ENCODE data around the gene MUC22. TPM values are rescaled to one million over a fixed set of nuclear protein-coding genes. Genes with fewer than 3 reads are reported as not detected.

Gene MUC22
- total RNA-seq = under 0.01 TPM in 1 of 2 replicates, not detected in the other

GRCh38 chr6:31010393-31011060 lies at the start of gene MUC22:
TSS of gene MUC22 (plus strand) at chr6:31010474. CDS start at chr6:31010707, 233 bp downstream.

GRCh38 chr6:30983439-30983838 lies 26.8 kb upstream of the MUC22 start, which contains the start of gene MUC21:
TSS of gene MUC21 (plus strand) at chr6:30983718. CDS start at chr6:30983959, 241 bp downstream.

Other genes starting within 250 kb of the MUC22 start
- 10.6 and 26.8 TPM in 2 replicates for gene DDR1, start 126.0 kb upstream of the MUC22 start, total RNA-seq
- 8.8 and 9.6 TPM in 2 replicates for gene GTF2H4, start 102.3 kb upstream of the MUC22 start, total RNA-seq
- 17.0 and 24.3 TPM in 2 replicates for gene VARS2, start 96.2 kb upstream of the MUC22 start, total RNA-seq
- not detected in 2 replicates for gene SFTA2, start 78.3 kb upstream of the MUC22 start, total RNA-seq
- not detected in 2 replicates for gene MUCL3, start 69.5 kb upstream of the MUC22 start, total RNA-seq
- gene MUC21, start 26.8 kb upstream of the MUC22 start, total RNA-seq = not detected in 2 replicates
- not detected in 2 replicates for gene C6orf15, start 102.1 kb downstream of the MUC22 start, total RNA-seq
- 0.29 and 0.99 TPM in 2 replicates for gene PSORS1C1, start 104.3 kb downstream of the MUC22 start, total RNA-seq
- gene CDSN, start 110.0 kb downstream of the MUC22 start, total RNA-seq = not detected in 2 replicates
- gene PSORS1C2, start 128.6 kb downstream of the MUC22 start, total RNA-seq = not detected in 2 replicates
- 20.2 and 22.0 TPM in 2 replicates for gene CCHCR1, start 147.3 kb downstream of the MUC22 start, total RNA-seq
- 4.5 and 23.1 TPM in 2 replicates for gene TCF19, start 148.1 kb downstream of the MUC22 start, total RNA-seq
- gene POU5F1, start 160.2 kb downstream of the MUC22 start, total RNA-seq = 0.33 TPM in 1 of 2 replicates, not detected in the other

All from smooth muscle cell of trachea (primary cell).